ENCODE data around the gene ANKRD13A. TPM values are rescaled to one million over a fixed set of nuclear protein-coding genes. Genes with fewer than 3 reads are reported as not detected.

ANKRD13A gene
- total and polyA plus RNA-seq, 9 donors: 18.3 to 53.4 (median 35.2) TPM

DNA sequence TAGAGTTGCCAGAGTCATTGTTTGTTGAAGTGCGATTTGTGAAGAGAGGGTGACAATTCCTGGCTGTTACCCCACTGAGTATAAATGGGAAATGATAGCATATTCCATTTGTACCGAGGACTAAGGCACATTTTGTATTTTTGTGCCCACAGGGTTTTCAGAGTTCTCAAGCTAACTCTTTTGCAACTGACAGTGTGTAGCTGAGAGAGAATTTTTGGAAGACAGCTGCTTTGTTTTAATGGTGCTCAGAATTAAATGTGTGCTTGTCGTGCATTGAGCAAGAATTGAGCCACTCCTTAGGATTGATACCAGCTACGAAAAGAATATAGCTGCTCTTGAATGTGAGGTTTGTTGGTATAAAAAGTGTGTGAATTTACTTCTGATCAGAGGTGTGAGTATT is 21.7 kb downstream of the ANKRD13A start:
- DNase-seq: no peak
- Histone ChIP-seq H3K36me3 (no peaks in the 10 kb centered on the region), H3K9me3 (no peaks in the 10 kb centered on the region), H3K4me1 (ENCODE audit: insufficient read depth) (no peaks in the 10 kb centered on the region), H3K4me3 (no peak overlapping the region), H3K27me3 (no peaks in the 10 kb centered on the region), H3K27ac (no peak overlapping the region)
- TF ChIP-seq EP300 (IDR thresholded peaks at IDR 0.05) (no peak), POLR2A (IDR thresholded peaks at IDR 0.05) (no peak)
- TF ChIP-seq, protein P1, sequence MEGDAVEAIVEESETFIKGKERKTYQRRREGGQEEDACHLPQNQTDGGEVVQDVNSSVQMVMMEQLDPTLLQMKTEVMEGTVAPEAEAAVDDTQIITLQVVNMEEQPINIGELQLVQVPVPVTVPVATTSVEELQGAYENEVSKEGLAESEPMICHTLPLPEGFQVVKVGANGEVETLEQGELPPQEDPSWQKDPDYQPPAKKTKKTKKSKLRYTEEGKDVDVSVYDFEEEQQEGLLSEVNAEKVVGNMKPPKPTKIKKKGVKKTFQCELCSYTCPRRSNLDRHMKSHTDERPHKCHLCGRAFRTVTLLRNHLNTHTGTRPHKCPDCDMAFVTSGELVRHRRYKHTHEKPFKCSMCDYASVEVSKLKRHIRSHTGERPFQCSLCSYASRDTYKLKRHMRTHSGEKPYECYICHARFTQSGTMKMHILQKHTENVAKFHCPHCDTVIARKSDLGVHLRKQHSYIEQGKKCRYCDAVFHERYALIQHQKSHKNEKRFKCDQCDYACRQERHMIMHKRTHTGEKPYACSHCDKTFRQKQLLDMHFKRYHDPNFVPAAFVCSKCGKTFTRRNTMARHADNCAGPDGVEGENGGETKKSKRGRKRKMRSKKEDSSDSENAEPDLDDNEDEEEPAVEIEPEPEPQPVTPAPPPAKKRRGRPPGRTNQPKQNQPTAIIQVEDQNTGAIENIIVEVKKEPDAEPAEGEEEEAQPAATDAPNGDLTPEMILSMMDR (IDR thresholded peaks at IDR 0.05): no peak
- intact Hi-C loops (cut with DNase I): no loop called here
- WGBS, 3 donors: 93 to 96% (median 95%) methylated on average over 4 of the region's 4 CpGs

DNA sequence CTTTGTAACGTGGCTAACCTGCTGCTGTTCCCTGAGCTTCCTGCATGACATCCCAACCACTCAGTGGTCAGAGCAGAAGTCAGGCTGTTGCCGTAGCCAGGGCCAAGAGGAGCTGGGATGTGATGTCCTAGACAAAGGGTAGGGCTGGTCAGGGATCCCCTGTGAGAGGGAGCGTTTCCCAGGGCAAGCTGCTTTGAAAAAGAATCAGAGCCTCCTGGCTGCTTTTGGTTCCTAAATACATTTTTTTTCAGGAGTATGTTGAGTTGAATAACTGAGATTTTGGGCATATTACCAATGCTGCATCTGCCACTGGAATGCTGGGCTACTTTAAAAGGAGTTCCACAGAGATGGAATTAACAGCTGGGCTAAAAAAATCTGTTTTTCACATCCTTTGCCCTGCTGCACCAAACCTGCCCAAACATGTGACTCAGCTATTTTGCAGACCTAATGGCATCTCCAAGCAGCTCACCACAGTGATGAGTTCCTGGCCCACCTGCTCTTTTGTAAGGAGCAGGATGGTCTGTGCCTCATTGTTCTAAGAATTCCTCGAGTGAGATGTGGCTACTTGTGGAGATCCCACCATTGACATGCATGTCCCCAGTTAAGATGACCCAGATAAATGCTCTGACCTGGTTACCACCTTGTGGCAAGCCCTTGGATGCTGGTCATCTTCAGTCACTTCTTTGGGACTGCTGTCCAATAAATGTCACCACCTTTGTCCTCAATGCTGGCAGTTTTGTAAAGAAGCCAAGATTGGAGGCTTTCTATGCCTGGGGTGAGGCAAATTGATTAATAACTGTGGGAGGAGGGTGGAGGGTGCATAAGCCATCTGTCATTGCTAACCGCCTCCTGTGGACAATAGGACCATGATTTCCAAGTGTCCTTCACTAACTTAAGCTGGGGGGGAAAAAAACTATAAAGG is 24.1 kb downstream of the ANKRD13A start:
- intact Hi-C loops (cut with DNase I): no loop called here
- no peak for DNase-seq
- H3K4me3 ChIP-seq: no peak overlapping the region
- 31 to 47% (median 33%) methylated on average over 5 of the region's 5 CpGs for WGBS, 3 donors
- no peaks in the 10 kb centered on the region for H3K27me3 ChIP-seq
- no peak overlapping the region for H3K27ac ChIP-seq
- TF ChIP-seq POLR2A (IDR thresholded peaks at IDR 0.05): no peak
- TF ChIP-seq, protein P1 (IDR thresholded peaks at IDR 0.05): no peak
- TF ChIP-seq EP300 (IDR thresholded peaks at IDR 0.05): no peak
- H3K4me1 ChIP-seq (ENCODE audit: insufficient read depth): no peaks in the 10 kb centered on the region
- H3K36me3 ChIP-seq: no peaks in the 10 kb centered on the region
- no peaks in the 10 kb centered on the region for H3K9me3 ChIP-seq

DNA sequence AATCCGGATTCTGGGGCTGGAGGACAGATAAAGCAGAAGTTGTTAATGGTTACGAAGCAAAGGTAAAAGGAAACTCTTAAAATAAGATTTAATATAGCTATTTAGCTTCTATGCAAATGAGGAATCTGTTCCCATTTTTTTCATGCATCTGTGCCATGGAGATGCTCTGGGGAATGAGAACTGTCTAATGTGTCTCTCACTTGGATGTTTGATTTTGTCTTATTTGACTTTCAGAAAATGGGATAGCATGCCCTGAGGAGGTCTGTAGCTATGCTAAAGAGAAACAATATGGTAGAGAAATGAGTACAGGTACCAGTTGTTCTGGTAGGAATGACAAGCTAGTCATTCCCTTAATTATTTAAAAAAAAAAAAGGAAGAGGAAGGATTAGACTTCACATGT is 24.8 kb downstream of the ANKRD13A start:
- Histone ChIP-seq H3K4me1 (ENCODE audit: insufficient read depth) (no peaks in the 10 kb centered on the region), H3K4me3 (no peak overlapping the region), H3K36me3 (no peaks in the 10 kb centered on the region), H3K9me3 (no peaks in the 10 kb centered on the region), H3K27me3 (no peaks in the 10 kb centered on the region), H3K27ac (no peak overlapping the region)
- WGBS, 3 donors: 71 to 80% (median 76%) methylated on average over 2 of the region's 2 CpGs
- DNase-seq: no peak
- intact Hi-C loops (cut with DNase I): no loop called here
- TF ChIP-seq POLR2A (IDR thresholded peaks at IDR 0.05): no peak
- TF ChIP-seq, protein P1 (IDR thresholded peaks at IDR 0.05): no peak
- TF ChIP-seq EP300 (IDR thresholded peaks at IDR 0.05): no peak

DNA sequence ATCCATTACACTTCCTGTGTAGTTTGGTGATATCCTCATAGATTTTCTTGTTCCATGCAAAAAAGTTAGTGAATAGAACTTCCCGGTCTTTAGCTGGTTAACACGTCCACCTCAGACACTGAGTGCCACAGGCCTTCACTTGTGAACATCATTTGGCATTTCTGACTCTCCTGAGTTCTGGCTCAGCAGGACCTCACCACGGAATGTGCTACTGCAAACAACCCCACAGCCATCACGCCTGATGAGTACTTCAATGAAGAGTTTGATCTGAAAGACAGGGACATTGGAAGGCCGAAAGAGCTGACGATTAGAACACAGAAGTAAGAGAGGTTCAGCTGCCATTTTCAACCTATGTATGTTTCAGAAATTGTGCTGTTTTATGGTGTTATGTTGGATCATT is 29.1 kb downstream of the ANKRD13A start:
- intact Hi-C loops (cut with DNase I): no loop called here
- H3K27ac ChIP-seq: no peak overlapping the region
- no peak overlapping the region for H3K4me3 ChIP-seq
- no peak for TF ChIP-seq EP300 (IDR thresholded peaks at IDR 0.05)
- TF ChIP-seq, protein P1 (IDR thresholded peaks at IDR 0.05): no peak
- no peak for TF ChIP-seq POLR2A (IDR thresholded peaks at IDR 0.05)
- H3K9me3 ChIP-seq: no peaks in the 10 kb centered on the region
- H3K4me1 ChIP-seq (ENCODE audit: insufficient read depth): no peaks in the 10 kb centered on the region
- no peaks in the 10 kb centered on the region for H3K27me3 ChIP-seq
- no peaks in the 10 kb centered on the region for H3K36me3 ChIP-seq
- WGBS, 3 donors: 80 to 83% (median 81%) methylated on average over 6 of the region's 6 CpGs
- DNase-seq: no peak

All from ovary (tissue), 9 donors.